Endothelial cell of umbilical vein (primary cell): ENCODE results near the gene TRMT2A. TPM values are rescaled to one million over a fixed set of nuclear protein-coding genes. Genes with fewer than 3 reads are reported as not detected.

Experiments used
- BruUV-seq: library from RNA; stranded (reverse); fragments of 400-500 nt; replicated peaks from 2 replicates; lab custom pipeline; 2021; lab: Mats Ljungman, UMichigan
- CTCF ChIA-PET: fragments of 300-600, 350-600 bp; sonication (Branson Sonifier 250); formaldehyde crosslinking; loops from one replicate; lab custom pipeline; 2021; ENCODE audit warnings: antibody characterized with exemption, inconsistent platforms; lab: Charles Lee
- POLR2A ChIA-PET: fragments of 300-600, 350-600 bp; sonication (Branson Sonifier 250); formaldehyde crosslinking; loops from one replicate; lab custom pipeline; 2021; ENCODE audit warnings: antibody characterized with exemption, inconsistent platforms; lab: Charles Lee
- DNase-seq: peaks from one replicate; pipeline ENCODE4 v3.0.0-alpha.2; 2011; ENCODE audit warnings: low read depth, low spot score
- FAIRE-seq: peaks from 2 replicates; lab custom pipeline; 2011; peaks lifted over from hg19 to GRCh38; lab: Jason Lieb, UNC
- H2AFZ ChIP-seq: 2 replicates; pipeline ENCODE4 v1.6.0; 2012; ENCODE audit warnings: low read depth, low read length, control low read depth, inconsistent platforms
- H3K27ac ChIP-seq: 2 replicates; pipeline ENCODE4 v1.5.1; 2011; ENCODE audit warnings: low read depth, mild to moderate bottlenecking, control low read depth, low read length, moderate library complexity; ENCODE audit not compliant: insufficient read depth
- H3K27me3 ChIP-seq, 2 experiments: 2 replicates each; pipeline versions ENCODE4 v1.6.0 to v1.6.1; 2011; ENCODE audit warnings: low read length in 2 of 2, mixed read lengths in 1 of 2; ENCODE audit not compliant: control insufficient read depth in 2 of 2, insufficient read depth in 2 of 2
- H3K36me3 ChIP-seq, 2 experiments: 2 replicates in 1 of 2; 3 replicates in 1 of 2; pipeline ENCODE4 v1.5.1; 2011; ENCODE audit warnings: low read length in 2 of 2, mild to moderate bottlenecking in 1 of 2, moderate library complexity in 1 of 2; ENCODE audit not compliant: control insufficient read depth in 2 of 2, insufficient read depth in 2 of 2; ENCODE audit errors: extremely low read depth in 1 of 2
- H3K4me1 ChIP-seq: 3 replicates; pipeline ENCODE4 v1.5.1; 2011; ENCODE audit warnings: mild to moderate bottlenecking, low read length; ENCODE audit not compliant: control insufficient read depth, insufficient read depth; ENCODE audit errors: extremely low read depth
- H3K4me2 ChIP-seq: 2 replicates; pipeline ENCODE4 v1.6.1; 2011; ENCODE audit warnings: low read length, control low read depth, mixed read lengths; ENCODE audit not compliant: insufficient read depth
- H3K4me3 ChIP-seq, 3 experiments: fragments of 200-600 bp in 1 of 3; sonication (generic), shearing (Covaris generic) in 1 of 3; replicated peaks in 1 of 3; 2 replicates each; pipeline ENCODE4 v1.5.1; 2011 to 2016; ENCODE audit warnings: control low read depth in 3 of 3, low read length in 3 of 3, mild to moderate bottlenecking in 2 of 3, inconsistent platforms in 1 of 3, low read depth in 1 of 3, moderate library complexity in 1 of 3; ENCODE audit not compliant: insufficient read depth in 1 of 3
- H3K79me2 ChIP-seq: 2 replicates; pipeline ENCODE4 v1.6.0; 2012; ENCODE audit warnings: low read length, inconsistent platforms; ENCODE audit not compliant: control insufficient read depth, insufficient read depth
- H3K9ac ChIP-seq: replicated peaks from 2 replicates; pipeline ENCODE3; 2011; ENCODE audit warnings: low read length, control low read depth; ENCODE audit not compliant: insufficient read depth; ENCODE audit errors: extremely low read depth
- H3K9me1 ChIP-seq: replicated peaks from 3 replicates; pipeline ENCODE4 v1.6.0; 2011; ENCODE audit warnings: mild to moderate bottlenecking, low read length; ENCODE audit not compliant: control insufficient read depth, insufficient read depth; ENCODE audit errors: extremely low read depth
- H3K9me3 ChIP-seq: replicated peaks from 2 replicates; pipeline ENCODE4 v1.5.1; 2012; ENCODE audit warnings: low read length, inconsistent platforms; ENCODE audit not compliant: control insufficient read depth, insufficient read depth
- H4K20me1 ChIP-seq: replicated peaks from 2 replicates; pipeline ENCODE3; 2011; ENCODE audit warnings: mild to moderate bottlenecking, low read length; ENCODE audit not compliant: control insufficient read depth, insufficient read depth; ENCODE audit errors: extremely low read depth
- EZH2 ChIP-seq: IDR thresholded peaks from 2 replicates; pipeline ENCODE4 v1.6.1; 2012; ENCODE audit warnings: borderline replicate concordance, low read depth, mild to moderate bottlenecking, moderate library complexity, low read length, inconsistent platforms; ENCODE audit not compliant: severe bottlenecking
- FOS ChIP-seq: IDR thresholded peaks from 2 replicates; pipeline ENCODE4 v1.6.1; 2011; ENCODE audit warnings: mild to moderate bottlenecking, low read length, moderate library complexity, borderline replicate concordance; ENCODE audit not compliant: insufficient read depth
- GATA2 ChIP-seq: IDR thresholded peaks from 2 replicates; pipeline ENCODE4 v1.7.0; 2011; ENCODE audit warnings: low read depth, mild to moderate bottlenecking, moderate library complexity, mixed read lengths, low read length; ENCODE audit not compliant: insufficient read length, insufficient read depth
- JUN ChIP-seq: IDR thresholded peaks from 2 replicates; pipeline ENCODE4 v1.6.1; 2011; ENCODE audit warnings: borderline replicate concordance, low read depth; ENCODE audit not compliant: insufficient read length, insufficient read depth
- MYC ChIP-seq: IDR thresholded peaks from one replicate; pipeline ENCODE4 v1.6.1; 2011; ENCODE audit warnings: mild to moderate bottlenecking, low read depth, low read length
- POLR2A ChIP-seq: IDR thresholded peaks from 2 replicates; pipeline ENCODE4 v1.6.1; 2012; ENCODE audit warnings: low read depth, mild to moderate bottlenecking, control low read depth, low read length
- POLR2AphosphoS5 ChIP-seq: IDR thresholded peaks from 2 replicates; pipeline ENCODE4 v1.6.1; 2012; ENCODE audit warnings: low read depth, mild to moderate bottlenecking, control low read depth, low read length, moderate library complexity; ENCODE audit not compliant: insufficient read depth
- dilution Hi-C: fragments of 300-500 bp; cut with MboI; formaldehyde crosslinking; loops from one replicate; pipeline ENCODE4 v1.15.0; 2019; ENCODE audit warnings: low sequenced_read_pairs; ENCODE audit not compliant: extremely low pct_ligation_motif_present
- intact Hi-C: fragments of 100-400 bp; cut with micrococcal nuclease; formaldehyde crosslinking; loops from one replicate; pipeline ENCODE4 v1.10.0; 2022
- polyA plus RNA-seq, 4 experiments: library from polyadenylated mRNA; depleted of rRNA in 3 of 4; stranded (reverse) in 3 of 4; unstranded in 1 of 4; fragments of >200 nt; gene quantifications; 2 replicates each; pipeline versions ENCODE4 v1.2.1 to v1.2.3, GENCODE V29; 2011 to 2012; ENCODE audit warnings: missing spikeins in 1 of 4
- total RNA-seq: library from RNA; stranded (reverse); gene quantifications from 2 replicates; pipeline ENCODE4 v1.2.3, GENCODE V29; 2021
- TF ChIP-seq, protein P1 (sequence below): IDR thresholded peaks from 2 replicates; pipeline ENCODE4 v1.6.1; 2011; ENCODE audit not compliant: insufficient read depth, insufficient read length
- TF ChIP-seq, protein P2 (sequence below), 2 donors: IDR thresholded peaks; 1 replicate in 1 of 2; 2 replicates in 1 of 2; pipeline ENCODE4 v1.5.1; 2011; ENCODE audit warnings: low read length in 2 of 2, mild to moderate bottlenecking in 2 of 2, moderate library complexity in 2 of 2, control low read depth in 1 of 2, inconsistent platforms in 1 of 2, low read depth in 1 of 2; ENCODE audit not compliant: insufficient read depth in 1 of 2; ENCODE audit errors: extremely low read depth in 1 of 2

The TRMT2A gene
- total and polyA plus RNA-seq, 2 donors (not counting 3 experiments of a cell fraction or from before 2014, with no cell fraction given): 51.2 to 61.9 TPM

DNA sequence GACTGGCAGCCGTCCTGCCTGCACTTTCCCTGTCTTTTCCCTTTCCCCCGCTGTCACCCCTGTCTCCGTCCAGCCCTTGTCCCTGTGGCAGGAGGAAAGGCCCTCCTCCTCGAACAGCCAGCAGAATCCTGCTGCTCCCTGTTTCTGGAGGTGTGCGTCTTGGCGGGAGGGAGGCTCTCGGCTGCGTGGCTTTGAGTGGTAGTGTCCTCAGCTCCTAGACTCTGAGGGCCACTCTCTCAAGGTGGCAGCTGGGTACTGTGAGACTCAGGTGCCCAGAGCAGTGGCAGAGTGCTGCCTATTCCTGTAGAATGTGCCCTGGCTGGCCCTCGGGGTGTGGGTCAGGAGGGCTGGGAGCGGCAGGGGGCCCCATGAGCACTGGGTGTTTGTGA, 10.2 kb downstream of the TRMT2A start:
- peaks cover 13 to 69% of the 10 kb centered on the region in 2 experiments for H3K36me3 ChIP-seq
- no peaks in the 10 kb centered on the region for H3K9me1 ChIP-seq
- no peaks in the 10 kb centered on the region for H3K27me3 ChIP-seq
- dilution Hi-C loops: no loop called here
- H3K9me3 ChIP-seq: no peaks in the 10 kb centered on the region
- CTCF ChIA-PET: interaction anchor here (1.5 kb wide), 1 partner anchor 383 kb away, joined by 3 read pairs; the partner anchor contains the start of gene GP1BB
- POLR2A ChIA-PET: no interaction called here
- H2AFZ ChIP-seq: no peak overlapping the region
- TF ChIP-seq POLR2A (no peak), EZH2 (no peak), FOS (no peak), POLR2AphosphoS5 (no peak), JUN (no peak), GATA2 (no peak), MYC (no peak)
- TF ChIP-seq, protein P1, sequence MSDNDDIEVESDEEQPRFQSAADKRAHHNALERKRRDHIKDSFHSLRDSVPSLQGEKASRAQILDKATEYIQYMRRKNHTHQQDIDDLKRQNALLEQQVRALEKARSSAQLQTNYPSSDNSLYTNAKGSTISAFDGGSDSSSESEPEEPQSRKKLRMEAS: no peak
- TF ChIP-seq, protein P2, sequence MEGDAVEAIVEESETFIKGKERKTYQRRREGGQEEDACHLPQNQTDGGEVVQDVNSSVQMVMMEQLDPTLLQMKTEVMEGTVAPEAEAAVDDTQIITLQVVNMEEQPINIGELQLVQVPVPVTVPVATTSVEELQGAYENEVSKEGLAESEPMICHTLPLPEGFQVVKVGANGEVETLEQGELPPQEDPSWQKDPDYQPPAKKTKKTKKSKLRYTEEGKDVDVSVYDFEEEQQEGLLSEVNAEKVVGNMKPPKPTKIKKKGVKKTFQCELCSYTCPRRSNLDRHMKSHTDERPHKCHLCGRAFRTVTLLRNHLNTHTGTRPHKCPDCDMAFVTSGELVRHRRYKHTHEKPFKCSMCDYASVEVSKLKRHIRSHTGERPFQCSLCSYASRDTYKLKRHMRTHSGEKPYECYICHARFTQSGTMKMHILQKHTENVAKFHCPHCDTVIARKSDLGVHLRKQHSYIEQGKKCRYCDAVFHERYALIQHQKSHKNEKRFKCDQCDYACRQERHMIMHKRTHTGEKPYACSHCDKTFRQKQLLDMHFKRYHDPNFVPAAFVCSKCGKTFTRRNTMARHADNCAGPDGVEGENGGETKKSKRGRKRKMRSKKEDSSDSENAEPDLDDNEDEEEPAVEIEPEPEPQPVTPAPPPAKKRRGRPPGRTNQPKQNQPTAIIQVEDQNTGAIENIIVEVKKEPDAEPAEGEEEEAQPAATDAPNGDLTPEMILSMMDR (IDR thresholded peaks at IDR 0.05; ENCODE audit: extremely low read depth in 1 of 2, insufficient read depth in 1 of 2, low read depth in 1 of 2, low read length in 2 of 2): no peak
- no TSS peak for BruUV-seq
- no peaks in the 10 kb centered on the region for H3K4me1 ChIP-seq
- H3K4me3 ChIP-seq: no peak overlapping the region
- H3K79me2 ChIP-seq: peaks cover 18% of the 10 kb centered on the region
- FAIRE-seq (no peak), DNase-seq (no peak)
- no peaks in the 10 kb centered on the region for H4K20me1 ChIP-seq
- H3K9ac ChIP-seq: no peak overlapping the region
- no peak overlapping the region for H3K4me2 ChIP-seq
- no peak overlapping the region for H3K27ac ChIP-seq
- intact Hi-C loops: no loop called here
